Activated naive CD4-positive, alpha-beta T cell treated with anti-CD3 and anti-CD28 coated beads, Interleukin-2, amount 50 U/mL, for 24 hours (primary cell): ENCODE results near the gene HAUS3.
"Not testable (repeated sequence)": the region's sequence is repeated elsewhere in the genome, so short reads cannot be mapped to it uniquely, and the experiment has no call there.

Source experiments
- H3K27ac Mint-ChIP-seq: one replicate; pipeline ENCODE4 v1.8.0; 2021; ENCODE audit warnings: mild to moderate bottlenecking, mixed read lengths
- H3K27me3 Mint-ChIP-seq: one replicate; pipeline ENCODE4 v1.8.0; 2021; ENCODE audit warnings: mixed read lengths
- H3K36me3 Mint-ChIP-seq: one replicate; pipeline ENCODE4 v1.8.0; 2021; ENCODE audit warnings: mixed read lengths
- H3K4me1 Mint-ChIP-seq: one replicate; pipeline ENCODE4 v1.8.0; 2021; ENCODE audit warnings: mixed read lengths
- H3K4me3 Mint-ChIP-seq: one replicate; pipeline ENCODE4 v1.8.0; 2021; ENCODE audit warnings: mild to moderate bottlenecking, mixed read lengths
- H3K9me3 Mint-ChIP-seq: one replicate; pipeline ENCODE4 v1.8.0; 2021; ENCODE audit warnings: mixed read lengths

Gene HAUS3

DNA sequence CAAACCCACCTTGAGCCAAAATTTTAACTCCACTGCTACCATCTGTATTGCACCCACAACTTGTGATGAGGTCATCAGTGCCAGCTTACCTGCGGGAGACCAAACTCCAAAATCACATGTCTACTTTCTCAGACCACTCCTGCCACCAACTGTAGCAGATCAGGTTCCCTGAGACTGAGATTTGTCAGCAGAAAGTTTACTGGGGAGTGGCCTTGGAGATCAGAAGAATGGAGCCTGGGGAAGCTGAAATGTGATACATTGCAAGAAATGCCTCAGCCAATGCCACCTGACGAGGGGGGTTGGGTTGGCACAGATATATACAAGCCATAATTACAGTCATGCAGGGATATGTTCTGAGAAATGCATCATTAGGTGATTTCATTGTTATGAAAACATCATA, 19.1 kb downstream of the HAUS3 start:
- Mint-ChIP-seq H3K27ac (no peak overlapping the region), H3K9me3 (no peaks in the 10 kb centered on the region), H3K4me1 (peaks cover 7% of the 10 kb centered on the region), H3K4me3 (no peak overlapping the region), H3K36me3 (no peaks in the 10 kb centered on the region), H3K27me3 (no peaks in the 10 kb centered on the region)

DNA sequence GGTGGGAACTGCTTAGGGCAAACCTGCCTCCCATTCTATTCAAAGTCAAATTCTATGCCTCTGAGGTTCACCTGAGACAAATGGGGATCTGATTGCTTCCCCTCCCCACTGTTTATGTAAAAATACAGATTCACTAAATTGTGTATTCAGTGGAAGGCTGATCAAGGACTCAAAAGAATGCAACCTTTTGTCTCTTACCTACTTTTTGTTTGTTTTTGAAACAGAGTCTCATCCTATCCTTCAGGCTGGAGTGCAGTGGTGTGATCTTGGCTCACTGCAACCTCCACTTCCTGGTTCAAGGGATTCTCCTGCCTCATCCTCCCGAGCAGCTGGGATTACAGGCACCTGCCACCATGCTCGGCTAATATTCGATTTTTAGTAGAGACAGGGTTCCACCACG, 20.5 kb downstream of the HAUS3 start:
- H3K4me3 Mint-ChIP-seq, H3K27me3 Mint-ChIP-seq, H3K9me3 Mint-ChIP-seq, H3K27ac Mint-ChIP-seq, H3K36me3 Mint-ChIP-seq, H3K4me1 Mint-ChIP-seq: not testable (repeated sequence)

DNA sequence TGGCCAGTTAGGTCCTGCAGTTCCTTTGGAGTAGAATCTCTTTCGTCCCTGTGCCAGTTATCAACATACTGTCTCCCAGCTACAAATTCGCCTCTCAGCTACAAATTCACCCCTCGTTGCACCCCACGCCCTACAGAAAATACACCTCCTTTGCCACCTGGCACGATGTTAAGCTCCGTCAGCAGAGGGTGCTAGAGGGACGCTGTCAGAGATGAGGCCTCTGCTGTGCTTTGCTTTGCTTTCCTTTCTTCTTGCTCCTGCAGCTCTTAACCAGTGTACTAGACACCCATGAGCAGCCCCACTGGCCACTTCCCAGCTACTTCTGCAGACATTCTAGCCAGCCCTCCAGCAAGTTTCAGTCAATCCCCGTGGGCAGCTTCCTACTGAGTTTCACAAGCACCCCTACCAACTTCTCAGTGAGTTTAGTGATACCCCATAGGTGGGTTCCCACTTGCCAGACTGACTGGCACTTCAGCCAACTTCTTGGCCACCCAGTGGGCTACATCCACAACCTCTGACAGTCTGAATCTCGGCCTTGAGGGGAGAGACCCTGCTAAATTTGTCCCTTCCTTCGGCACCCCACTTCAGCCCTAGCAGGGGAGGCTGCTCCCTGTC, 21.8 kb downstream of the HAUS3 start:
- Mint-ChIP-seq H3K27ac (no peak overlapping the region), H3K4me1 (peaks cover 7% of the 10 kb centered on the region), H3K36me3 (no peaks in the 10 kb centered on the region), H3K9me3 (no peaks in the 10 kb centered on the region), H3K4me3 (no peak overlapping the region), H3K27me3 (no peaks in the 10 kb centered on the region)

DNA sequence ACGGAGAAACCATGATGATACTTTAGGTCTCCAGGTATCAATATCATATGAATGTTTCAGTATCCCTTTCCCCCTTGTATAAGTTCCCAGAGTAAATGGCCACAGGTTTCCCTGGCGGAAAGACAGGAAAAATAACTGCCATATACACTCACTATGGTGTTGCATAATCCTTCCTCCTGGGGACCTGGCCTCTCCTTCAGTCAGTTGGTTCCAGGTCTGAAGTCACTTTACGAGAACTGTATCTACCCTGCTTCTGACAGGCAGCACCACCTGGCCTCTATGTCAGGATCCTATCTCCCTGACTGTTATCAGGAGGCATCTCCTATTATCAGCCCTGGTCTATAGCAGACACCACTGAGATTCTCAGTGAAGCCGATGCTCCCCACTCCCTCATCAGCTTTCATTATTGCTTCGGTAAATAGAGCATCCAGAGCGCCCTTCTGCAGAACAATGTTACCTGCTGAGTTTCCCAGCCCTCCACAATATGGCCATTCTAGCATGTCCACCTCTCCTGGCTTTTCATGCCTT, 22.6 kb downstream of the HAUS3 start:
- Mint-ChIP-seq H3K9me3 (no peaks in the 10 kb centered on the region), H3K4me3 (no peak overlapping the region), H3K27ac (no peak overlapping the region), H3K27me3 (no peaks in the 10 kb centered on the region), H3K36me3 (no peaks in the 10 kb centered on the region), H3K4me1 (peaks cover 7% of the 10 kb centered on the region)

DNA sequence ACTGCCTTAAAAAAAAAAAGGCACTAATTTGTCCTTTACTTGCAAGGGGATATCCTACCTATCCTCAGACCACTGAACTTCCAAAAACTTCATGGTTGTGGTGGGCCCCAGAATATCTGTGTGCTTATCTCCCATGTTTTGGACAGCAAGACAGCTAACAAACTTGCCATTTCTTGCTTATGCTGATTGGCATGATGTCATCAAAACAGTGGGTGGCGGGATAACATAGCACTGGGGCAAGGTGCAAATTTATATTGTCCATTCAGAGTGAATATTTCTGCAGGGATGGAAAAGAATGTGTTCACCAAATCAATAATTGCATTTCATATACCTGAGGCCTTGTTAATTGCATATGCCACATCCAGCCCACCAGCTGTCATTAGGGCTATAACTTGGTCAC, 23.5 kb downstream of the HAUS3 start:
- H3K9me3 Mint-ChIP-seq = no peaks in the 10 kb centered on the region
- no peak overlapping the region for H3K4me3 Mint-ChIP-seq
- peaks cover 7% of the 10 kb centered on the region for H3K4me1 Mint-ChIP-seq
- no peaks in the 10 kb centered on the region for H3K36me3 Mint-ChIP-seq
- H3K27me3 Mint-ChIP-seq = no peaks in the 10 kb centered on the region
- H3K27ac Mint-ChIP-seq = no peak overlapping the region

DNA sequence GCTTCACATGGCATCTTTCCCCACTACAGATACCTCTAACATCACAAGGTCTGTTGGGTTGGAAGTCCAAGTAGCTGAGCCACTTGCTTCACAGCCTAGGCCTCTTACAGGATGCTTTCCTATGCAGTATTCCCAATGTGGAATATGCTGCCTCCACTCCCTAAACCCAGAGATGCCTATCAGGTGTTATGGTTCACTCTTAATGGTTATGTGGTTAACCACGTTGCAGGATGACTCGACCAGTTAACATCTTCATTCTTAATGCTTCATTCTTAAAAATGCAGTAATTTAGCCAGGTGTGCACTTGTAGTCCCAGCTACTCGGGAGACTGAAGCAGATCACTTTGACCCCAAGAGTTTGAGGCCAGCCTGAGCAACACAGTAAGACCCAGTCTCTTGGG, 24.2 kb downstream of the HAUS3 start:
- H3K27me3 Mint-ChIP-seq = no peaks in the 10 kb centered on the region
- no peak overlapping the region for H3K27ac Mint-ChIP-seq

DNA sequence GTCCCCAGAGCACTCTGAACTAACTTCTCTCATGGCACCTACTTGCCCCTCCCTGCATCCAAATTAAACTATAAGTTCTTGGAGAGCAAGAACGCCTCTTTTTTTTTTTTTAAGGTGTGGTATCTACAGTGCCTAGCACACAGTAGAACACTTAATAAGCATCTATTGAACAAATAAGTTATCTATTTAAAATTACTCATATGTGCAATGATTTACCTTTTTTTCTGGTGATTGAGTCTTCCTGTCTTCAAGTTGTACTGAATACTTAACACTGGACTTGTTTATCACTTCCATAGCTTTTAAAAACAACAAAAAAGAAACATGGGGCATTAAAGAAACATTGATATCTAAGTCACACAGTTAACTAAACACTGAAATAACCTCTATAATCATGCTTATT, 29.1 kb downstream of the HAUS3 start:
- Mint-ChIP-seq H3K4me3 (no peak overlapping the region), H3K27ac (no peak overlapping the region), H3K9me3 (no peaks in the 10 kb centered on the region), H3K36me3 (no peaks in the 10 kb centered on the region), H3K4me1 (no peaks in the 10 kb centered on the region), H3K27me3 (no peaks in the 10 kb centered on the region)

More for the DNA sequence above, 24.2 kb downstream of the HAUS3 start:
- Mint-ChIP-seq H3K9me3 (no peaks in the 10 kb centered on the region), H3K4me1 (peaks cover 7% of the 10 kb centered on the region), H3K4me3 (no peak overlapping the region), H3K36me3 (no peaks in the 10 kb centered on the region)

DNA sequence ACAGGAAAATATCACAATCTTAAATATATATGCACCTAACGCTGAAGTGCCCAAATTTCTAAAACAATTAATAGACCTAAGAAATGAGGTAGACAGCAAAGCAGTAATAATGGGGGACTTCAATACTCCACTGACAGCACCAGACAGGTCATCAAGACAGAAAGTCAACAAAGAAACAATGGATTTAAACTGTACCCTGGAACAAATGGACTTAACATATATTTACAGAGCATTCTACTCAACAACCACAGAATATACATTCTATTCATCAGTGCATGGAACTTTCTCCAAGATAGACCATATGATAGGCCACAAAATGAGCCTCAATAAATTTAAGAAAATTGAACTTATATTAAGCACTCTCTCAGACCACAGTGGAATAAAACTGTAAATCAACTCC, 39.1 kb downstream of the HAUS3 start:
- not testable (repeated sequence) for H3K27me3 Mint-ChIP-seq, H3K9me3 Mint-ChIP-seq, H3K27ac Mint-ChIP-seq, H3K4me3 Mint-ChIP-seq, H3K4me1 Mint-ChIP-seq
- peaks cover 10% of the 10 kb centered on the region for H3K36me3 Mint-ChIP-seq

DNA sequence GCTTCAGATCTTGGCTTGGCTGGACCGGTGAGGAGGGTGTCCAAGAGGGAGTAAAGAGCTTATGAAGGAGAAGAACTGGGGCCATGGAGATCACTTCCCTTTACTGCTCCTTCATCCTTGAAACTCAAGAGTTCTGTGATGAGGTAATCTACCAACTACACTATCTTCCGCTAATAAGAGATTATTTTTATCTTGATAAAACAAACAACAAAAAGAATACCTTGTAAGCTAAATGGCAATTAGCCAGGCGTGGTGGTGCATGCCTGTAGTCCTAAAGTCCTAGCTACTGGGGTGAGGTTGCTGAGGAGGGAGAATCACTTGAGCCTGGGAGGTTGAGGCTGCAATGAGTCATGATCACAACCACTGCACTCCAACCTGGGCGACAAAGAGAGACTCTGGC, 47.4 kb downstream of the HAUS3 start:
- Mint-ChIP-seq H3K27me3 (no peaks in the 10 kb centered on the region), H3K4me3 (no peak overlapping the region), H3K4me1 (no peaks in the 10 kb centered on the region), H3K27ac (no peak overlapping the region), H3K36me3 (peaks cover 15% of the 10 kb centered on the region), H3K9me3 (no peaks in the 10 kb centered on the region)

DNA sequence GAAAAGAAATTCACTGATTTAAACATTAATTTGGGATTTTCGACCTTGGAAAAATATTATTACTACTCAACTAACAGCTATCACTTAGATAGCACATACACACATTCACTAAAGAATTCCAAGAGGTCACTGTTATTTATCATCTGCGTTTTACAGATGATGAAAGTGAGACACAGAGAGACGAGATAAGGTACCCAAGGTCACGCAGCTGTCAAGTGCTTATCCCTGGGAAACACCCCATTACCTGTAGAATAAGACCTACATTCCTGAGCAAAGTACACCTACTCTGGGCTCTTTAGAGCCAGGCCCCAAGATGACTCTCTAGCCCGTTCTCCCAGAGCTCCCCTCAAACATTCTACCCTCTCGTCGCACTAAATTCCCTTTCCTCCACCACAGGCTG, 48.6 kb downstream of the HAUS3 start:
- Mint-ChIP-seq H3K4me1 (no peaks in the 10 kb centered on the region), H3K27me3 (no peaks in the 10 kb centered on the region), H3K9me3 (no peaks in the 10 kb centered on the region), H3K27ac (no peak overlapping the region), H3K4me3 (no peak overlapping the region), H3K36me3 (peaks cover 12% of the 10 kb centered on the region)

DNA sequence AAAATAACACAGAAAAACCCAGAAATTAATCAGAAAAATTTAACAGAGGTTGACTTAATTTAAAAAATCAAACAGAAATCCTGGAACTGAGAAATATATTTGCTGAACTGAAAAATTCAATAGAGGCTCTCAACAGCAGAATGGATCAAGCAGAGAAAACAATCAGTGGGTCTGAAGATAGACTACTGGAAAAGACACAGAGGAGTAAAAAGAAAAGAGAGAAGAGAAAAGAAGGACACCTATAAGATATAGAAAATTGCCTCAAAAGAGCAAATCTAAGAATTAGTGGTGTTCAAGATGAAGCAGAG, 55.1 kb downstream of the HAUS3 start:
- H3K4me3 Mint-ChIP-seq = no peak overlapping the region

DNA sequence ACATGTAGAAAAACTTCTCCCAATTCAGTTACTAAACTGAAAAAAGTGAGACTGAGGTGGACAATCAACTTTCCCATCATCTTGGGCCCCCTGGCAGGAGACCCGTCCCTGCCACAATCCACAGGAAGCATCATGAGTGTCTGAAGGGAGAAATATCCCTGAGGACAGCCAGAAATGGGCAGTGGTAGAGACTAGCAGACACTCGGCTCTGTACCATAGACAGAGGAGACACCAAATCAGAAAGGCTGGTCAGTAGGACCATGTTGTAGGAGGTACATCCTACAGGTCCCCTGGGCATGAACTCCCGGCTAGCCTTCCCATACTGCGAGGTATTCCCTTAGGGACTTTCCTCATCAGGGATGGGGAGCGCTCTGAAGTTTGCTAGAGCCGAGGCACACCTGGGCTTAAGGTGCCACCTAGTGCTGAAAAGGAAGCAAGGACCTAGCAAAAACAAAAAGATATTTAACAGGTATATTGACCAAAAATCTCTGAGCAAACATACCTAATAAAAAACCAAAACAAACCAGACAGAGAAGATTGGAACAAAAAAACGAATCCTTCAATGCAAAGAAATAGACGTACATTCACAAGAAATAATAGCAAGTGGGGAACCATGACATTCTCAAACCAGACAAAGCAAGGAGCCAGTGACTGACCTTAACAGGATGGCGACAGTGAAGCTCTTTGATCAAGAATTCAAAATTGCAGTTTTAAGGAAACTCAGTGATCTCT, 55.6 kb downstream of the HAUS3 start:
- Mint-ChIP-seq H3K27me3 (no peaks in the 10 kb centered on the region), H3K27ac (no peak overlapping the region), H3K9me3 (peaks cover 14% of the 10 kb centered on the region), H3K36me3 (peaks cover 25% of the 10 kb centered on the region), H3K4me1 (no peaks in the 10 kb centered on the region), H3K4me3 (no peak overlapping the region)

More for the DNA sequence above, 55.1 kb downstream of the HAUS3 start:
- H3K36me3 Mint-ChIP-seq = peaks cover 22% of the 10 kb centered on the region
- no peaks in the 10 kb centered on the region for H3K4me1 Mint-ChIP-seq
- peaks cover 14% of the 10 kb centered on the region for H3K9me3 Mint-ChIP-seq
- H3K27ac Mint-ChIP-seq = no peak overlapping the region
- H3K27me3 Mint-ChIP-seq = no peaks in the 10 kb centered on the region

DNA sequence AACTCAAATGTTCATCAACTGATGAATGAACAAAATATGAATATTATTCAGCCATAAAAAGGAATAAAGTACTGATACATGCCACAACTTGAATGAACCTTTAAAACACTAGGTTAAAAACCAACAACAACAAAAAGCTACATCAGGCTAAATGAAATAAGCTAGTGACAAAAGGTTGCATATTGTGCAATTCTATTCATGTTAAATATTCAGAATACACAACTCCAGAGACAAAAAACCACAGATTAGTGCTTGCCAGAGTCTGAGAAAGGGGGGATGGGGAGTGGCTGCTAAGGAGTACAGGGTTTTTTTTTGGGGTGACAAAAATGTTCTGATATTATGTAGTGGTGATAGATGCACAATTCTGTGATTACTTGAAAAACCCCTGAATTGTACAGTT, 58.5 kb downstream of the HAUS3 start:
- Mint-ChIP-seq H3K27ac (no peak overlapping the region), H3K9me3 (peaks cover 14% of the 10 kb centered on the region), H3K4me1 (no peaks in the 10 kb centered on the region), H3K27me3 (no peaks in the 10 kb centered on the region), H3K4me3 (no peak overlapping the region), H3K36me3 (peaks cover 25% of the 10 kb centered on the region)

DNA sequence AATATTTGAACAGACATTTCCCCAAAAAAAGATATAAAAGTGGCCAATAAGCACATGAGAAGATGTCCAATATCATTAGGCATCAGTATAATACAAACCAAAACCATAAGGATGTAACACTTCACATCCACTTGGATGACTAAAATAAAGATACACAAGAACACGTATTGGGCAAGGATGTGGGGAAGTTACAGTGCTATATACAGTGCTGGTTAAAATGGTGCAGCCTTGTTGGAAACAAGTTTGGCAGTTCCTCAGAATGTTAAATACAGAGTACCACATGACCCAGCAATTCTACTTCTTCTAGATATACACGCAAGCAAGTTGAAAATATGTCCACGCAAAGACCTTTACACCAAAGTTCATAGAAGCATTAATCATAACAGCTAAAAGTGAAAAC, 58.9 kb downstream of the HAUS3 start:
- H3K27ac Mint-ChIP-seq = no peak overlapping the region
- H3K27me3 Mint-ChIP-seq = no peaks in the 10 kb centered on the region
- no peak overlapping the region for H3K4me3 Mint-ChIP-seq
- H3K4me1 Mint-ChIP-seq = no peaks in the 10 kb centered on the region
- H3K9me3 Mint-ChIP-seq = peaks cover 14% of the 10 kb centered on the region
- H3K36me3 Mint-ChIP-seq = peaks cover 25% of the 10 kb centered on the region

DNA sequence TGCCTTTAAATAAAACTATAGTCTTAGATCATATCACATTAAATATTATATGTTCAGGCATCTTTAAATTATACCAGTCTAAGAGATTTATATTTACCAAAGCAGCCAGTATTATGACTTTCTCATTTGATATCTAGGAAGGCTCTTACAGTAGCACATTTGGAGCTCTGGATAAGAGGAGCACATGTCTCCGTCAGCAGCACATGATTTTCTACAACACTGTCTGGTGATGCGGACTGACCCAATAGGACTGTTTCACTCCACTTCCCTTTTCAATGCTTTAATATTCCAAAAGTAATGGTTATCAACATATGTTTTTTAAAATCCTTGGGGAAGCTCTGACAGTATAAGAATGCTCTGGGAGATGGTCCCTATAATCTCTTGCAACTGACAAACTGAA, 61.5 kb downstream of the HAUS3 start:
- Mint-ChIP-seq H3K27ac (no peak overlapping the region), H3K4me3 (no peak overlapping the region), H3K36me3 (peaks cover 11% of the 10 kb centered on the region), H3K27me3 (no peaks in the 10 kb centered on the region), H3K9me3 (peaks cover 5% of the 10 kb centered on the region), H3K4me1 (no peaks in the 10 kb centered on the region)

DNA sequence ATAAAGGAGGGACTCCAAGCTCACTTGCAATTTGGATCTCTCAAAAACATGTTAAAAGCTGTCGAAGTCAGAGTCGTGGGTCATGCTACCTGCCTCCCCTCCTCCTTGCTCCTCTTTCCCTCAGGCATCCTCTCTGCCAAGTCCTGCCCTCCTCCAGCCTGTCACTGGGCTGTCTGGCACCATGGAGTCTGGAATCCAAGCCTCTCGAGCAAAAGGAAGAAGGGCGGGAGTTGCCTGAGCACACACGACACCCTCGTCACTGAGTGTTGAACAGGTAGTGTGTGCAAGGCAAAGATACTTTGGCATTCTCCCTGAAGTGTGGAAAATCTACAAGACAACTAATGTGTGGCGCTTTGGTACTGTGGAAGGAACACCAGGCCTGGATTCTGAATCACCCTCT, 62.2 kb downstream of the HAUS3 start:
- Mint-ChIP-seq H3K9me3 (peaks cover 5% of the 10 kb centered on the region), H3K4me3 (no peak overlapping the region), H3K27me3 (no peaks in the 10 kb centered on the region), H3K36me3 (peaks cover 8% of the 10 kb centered on the region), H3K27ac (no peak overlapping the region), H3K4me1 (no peaks in the 10 kb centered on the region)

DNA sequence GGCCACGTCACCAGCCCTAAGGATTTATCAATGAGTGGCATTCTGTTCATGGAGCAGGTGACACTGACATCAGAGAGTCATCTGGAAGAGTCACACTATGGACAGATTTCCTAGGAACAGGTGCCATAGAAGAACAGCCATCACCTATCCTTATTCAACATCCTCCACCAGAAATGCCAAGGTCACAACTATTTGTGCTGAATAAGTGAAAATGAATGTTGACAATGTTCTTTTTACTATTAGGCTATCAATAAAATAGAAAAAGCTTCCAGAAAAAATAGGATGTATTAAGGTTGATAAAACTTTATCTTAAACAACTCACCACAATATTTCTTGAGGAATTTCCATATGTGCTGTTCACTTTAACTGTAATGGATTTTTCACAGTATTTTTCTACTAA, 62.9 kb downstream of the HAUS3 start:
- no peaks in the 10 kb centered on the region for H3K27me3 Mint-ChIP-seq
- no peak overlapping the region for H3K4me3 Mint-ChIP-seq
- no peaks in the 10 kb centered on the region for H3K4me1 Mint-ChIP-seq
- no peak overlapping the region for H3K27ac Mint-ChIP-seq
- peaks cover 5% of the 10 kb centered on the region for H3K9me3 Mint-ChIP-seq
- H3K36me3 Mint-ChIP-seq = peaks cover 8% of the 10 kb centered on the region
